HG02970 (cell line): ENCODE measurements around the gene KCTD16.

Experiments
- ATAC-seq: cut with Tn5 transposase; IDR thresholded peaks from one replicate; pipeline ENCODE4 v1.9.1; 2021; ENCODE audit warnings: mild to moderate bottlenecking, moderate library complexity, moderate number of reproducible peaks; ENCODE audit not compliant: unreplicated experiment, low FRiP score

KCTD16 gene

DNA sequence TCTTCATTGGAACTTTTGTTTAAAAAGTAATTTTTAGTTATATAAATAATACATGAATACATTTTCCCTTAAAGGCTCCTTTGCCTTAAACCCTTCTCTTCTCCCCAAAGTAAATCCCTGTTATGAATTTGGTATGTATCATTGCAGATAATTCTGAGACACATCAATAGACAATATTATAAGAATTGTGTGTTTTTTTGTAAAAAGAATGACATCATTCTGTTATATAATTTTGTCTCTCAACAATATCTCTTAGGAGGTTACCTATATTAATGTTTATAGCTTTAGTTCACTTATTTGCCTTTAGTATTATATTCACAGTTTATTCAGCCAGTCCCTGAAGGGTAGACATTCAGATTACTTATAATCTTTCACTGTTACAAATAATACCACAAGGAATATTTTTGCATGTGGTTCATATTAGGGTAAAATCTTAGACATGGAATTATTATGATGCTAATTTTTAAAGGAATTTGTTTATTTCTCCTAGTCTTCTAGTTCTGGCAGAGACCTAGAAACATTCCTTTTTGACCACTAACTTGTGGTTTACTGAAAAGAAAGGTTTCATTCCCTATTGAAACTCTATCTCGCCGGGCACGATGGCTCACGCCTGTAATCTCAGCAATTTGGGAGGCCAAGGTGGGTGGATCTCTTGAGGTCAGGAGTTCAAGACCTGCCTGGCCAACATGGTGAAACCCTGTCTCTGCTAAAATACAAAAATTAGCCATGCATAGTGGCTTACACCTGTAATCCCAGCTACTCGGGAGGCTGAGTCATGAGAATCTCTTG, 105.6 kb downstream of the KCTD16 start:
- ATAC-seq: no peak

DNA sequence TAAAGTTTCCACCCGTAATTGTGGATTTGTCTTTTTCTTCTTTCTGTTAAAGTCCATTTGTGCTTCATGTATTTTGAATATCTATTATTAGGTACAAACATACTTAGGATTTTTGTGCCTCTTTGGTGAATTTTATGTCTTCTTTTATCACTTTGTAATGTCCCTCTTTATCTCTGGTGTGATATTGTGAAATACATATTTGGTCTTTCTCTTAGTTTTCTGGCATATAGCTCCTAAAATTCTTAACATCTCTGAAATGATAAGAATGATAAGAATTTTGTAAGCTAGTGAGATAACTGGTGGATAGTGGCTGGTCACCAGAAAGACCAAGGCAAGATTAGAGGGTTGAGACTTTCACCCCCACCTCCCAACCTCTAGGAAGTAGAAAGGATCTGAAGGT, 111.1 kb downstream of the KCTD16 start:
- no peak for ATAC-seq

DNA sequence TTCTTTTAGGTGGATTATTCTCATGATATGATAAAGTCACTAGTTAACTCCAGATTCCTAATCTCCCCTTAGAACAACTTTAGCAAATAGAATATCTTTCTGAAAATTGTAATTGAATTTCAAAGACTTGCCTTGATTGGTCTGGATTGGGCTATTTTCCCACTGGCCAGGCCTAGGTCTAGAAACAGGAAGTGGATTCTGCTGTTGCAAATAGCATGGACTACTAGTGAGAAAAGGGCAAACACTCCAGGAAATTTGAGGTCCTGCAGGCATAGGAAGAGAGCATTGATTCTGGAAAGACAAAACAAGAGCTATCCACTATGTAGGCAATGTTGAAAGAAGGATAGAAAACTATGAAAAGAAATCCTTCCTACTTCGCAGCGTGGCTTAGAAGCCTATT, 113.4 kb downstream of the KCTD16 start:
- ATAC-seq: no peak

DNA sequence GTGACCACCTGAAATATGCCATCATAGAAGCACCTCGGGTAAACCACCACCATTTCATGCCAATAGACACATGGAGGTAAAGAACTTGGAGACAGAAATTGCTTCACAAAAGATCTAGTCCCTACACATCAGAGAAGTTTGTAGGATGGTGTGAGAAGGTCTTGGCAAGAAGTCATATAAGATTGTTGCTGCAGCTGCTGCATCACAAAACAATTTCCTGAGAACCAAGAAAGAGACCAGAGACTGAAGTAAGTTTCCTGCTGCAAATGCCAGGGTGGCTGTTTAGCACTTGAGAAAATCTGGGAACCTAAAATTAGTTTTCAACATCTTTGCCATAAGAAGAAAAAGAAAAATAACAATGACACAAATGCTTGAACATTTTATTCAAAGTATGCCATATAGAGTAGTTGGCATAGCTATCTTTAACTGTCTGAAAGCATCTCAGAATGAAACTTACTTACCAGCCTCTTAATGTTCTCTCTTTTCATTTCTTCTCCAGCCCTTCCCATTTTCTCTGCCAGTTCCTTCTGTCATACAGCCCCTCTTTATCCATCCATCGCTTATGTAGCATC, 114.3 kb downstream of the KCTD16 start:
- ATAC-seq: no peak

DNA sequence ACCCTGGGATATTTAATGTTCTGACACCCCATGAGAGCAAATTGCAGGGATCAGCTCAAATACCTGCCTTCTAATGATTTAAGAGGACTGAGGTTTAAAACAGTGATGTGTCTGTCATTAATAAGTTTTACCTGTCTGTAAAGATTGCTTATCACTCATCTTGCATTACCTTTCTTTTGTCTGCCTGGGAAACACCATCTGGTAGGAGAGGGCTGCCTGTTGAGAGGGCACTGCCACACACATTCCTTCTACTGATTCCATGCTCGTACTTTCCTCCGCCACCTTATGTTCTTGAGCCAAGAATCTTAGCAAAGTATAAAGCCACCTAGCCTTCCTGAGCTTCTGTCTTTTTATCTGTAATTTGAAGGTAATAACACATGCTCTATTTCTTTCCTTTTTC, 118.6 kb downstream of the KCTD16 start:
- ATAC-seq: no peak

DNA sequence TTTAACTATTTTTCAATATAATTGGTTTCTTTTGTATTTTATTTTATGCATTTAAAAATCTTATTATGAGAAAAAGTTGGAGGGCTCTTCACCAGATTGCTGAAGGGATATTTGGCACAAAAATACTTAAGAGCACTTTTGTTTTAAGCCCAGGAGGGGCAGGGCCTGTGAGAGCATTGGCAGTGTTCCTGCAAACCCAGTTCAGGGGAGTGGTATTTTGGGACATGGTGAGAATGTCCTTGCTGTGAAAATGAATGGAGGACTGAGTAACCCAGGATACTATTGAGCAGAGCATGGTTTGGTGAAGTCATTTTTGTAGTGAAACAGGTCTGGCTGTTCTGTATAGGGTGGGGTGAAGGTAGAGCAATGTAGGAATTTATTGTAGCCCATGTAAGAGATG, 121.4 kb downstream of the KCTD16 start:
- ATAC-seq: no peak

DNA sequence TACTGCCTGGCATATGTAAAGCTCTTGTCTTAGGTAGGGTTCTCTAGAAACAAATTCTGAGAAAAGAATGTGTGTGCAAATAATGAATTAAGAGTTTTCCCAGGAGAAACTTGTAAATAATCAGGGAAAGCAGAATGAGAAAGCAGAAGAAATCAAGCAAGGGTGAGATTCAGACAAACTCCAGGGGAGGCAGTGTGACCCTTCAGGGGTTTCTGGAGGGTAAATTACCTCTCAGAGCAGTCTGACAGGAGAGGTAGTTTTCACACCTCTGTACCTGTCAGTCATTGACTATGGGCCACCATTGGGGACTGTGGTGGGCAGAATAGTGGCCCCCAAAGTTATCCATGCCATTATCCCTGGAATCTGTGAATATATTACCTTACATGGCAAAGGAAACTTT, 124.6 kb downstream of the KCTD16 start:
- ATAC-seq: no peak

DNA sequence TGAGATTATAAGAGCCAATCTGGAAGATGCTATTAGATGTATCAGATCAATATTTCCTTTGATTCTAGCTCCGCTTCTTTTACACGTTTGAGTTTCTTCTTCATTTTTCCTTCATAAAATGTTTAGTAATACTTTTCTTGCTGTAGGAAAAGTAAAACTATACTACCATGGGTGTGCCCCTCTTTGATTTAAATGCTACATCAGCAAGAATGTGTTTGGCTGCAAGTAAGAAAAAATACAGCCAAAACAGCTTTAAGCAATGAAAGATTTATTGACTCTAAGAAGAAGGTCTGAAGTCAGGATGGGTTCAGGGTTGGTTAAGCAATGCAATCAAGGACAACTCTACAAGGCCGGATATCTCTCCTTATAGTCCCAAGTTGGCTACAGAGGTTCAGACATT, 126.4 kb downstream of the KCTD16 start:
- no peak for ATAC-seq

DNA sequence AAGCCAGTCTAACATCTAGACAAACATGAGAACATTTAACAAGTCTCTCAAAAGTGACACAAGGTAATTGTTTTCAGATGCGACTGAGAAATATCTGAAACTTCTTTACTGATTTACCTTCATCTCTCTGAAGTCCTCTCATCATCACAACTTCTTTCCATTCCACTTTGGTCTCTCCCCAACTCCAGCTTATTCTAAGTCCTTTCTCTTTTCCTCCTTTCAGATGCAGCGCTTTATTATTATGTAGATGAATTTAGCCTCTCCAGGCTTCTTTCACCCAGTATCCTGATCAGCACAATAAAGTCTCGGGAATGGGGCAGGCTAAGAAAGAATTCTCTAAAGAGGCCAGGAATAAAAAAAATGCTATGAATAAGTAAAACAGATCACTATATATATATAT, 128.0 kb downstream of the KCTD16 start:
- ATAC-seq: no peak

DNA sequence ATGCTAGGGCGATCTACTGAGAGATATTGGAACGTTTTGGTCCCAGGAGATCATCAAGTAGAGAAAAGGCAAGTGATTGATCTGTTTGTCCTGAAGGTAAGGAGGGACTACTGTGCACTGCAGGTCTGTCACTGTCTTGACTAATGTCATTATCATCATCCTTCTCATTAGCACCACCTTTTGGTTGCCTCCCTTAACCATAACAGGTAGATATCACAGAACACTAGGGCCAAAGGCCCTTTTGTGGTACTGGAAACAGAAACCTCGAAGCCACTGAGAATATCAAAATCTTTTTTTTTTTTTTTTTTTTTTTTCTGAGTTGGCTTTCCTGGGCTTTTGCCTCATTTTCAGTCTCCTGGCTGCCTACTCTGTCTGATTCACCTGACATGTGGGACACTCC, 134.0 kb downstream of the KCTD16 start:
- no peak for ATAC-seq

DNA sequence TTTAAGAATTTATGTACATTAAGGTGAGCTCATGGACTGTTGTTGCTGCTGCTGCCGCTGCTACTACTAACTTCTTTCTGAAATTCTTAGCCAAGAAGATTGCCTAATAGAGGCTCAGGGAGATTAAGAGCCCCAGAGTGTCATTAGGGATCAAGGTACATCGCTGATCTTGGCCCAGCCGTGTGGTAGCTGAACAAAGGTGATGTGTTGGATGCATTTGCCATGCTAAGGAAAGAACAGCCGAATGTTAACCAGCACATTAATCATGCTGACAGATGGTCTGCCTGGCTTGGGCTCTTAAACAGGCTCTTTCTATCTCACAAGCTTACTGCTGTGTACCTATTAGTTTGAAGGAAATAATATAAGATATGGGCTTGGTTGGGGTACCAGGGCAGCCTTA, 137.1 kb downstream of the KCTD16 start:
- ATAC-seq: no peak

DNA sequence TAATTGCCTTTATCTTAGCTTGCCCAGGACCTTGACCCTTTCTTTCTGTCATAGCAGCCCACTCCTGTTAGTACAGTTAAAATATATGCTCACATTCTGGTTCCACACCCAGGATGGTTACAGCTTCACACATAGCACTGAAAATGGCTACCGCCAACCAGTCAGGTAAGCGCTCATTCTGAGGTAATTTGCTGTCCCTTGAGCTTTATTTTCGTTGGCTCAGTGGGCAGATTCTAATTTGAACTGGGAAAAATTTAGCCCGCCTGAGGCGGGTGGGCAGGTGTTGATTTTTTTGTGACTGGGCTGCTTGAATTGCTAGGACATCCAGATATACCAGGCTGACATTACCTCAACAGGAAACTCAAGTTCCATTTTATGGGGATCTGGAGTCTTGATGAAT, 137.5 kb downstream of the KCTD16 start:
- no peak for ATAC-seq

DNA sequence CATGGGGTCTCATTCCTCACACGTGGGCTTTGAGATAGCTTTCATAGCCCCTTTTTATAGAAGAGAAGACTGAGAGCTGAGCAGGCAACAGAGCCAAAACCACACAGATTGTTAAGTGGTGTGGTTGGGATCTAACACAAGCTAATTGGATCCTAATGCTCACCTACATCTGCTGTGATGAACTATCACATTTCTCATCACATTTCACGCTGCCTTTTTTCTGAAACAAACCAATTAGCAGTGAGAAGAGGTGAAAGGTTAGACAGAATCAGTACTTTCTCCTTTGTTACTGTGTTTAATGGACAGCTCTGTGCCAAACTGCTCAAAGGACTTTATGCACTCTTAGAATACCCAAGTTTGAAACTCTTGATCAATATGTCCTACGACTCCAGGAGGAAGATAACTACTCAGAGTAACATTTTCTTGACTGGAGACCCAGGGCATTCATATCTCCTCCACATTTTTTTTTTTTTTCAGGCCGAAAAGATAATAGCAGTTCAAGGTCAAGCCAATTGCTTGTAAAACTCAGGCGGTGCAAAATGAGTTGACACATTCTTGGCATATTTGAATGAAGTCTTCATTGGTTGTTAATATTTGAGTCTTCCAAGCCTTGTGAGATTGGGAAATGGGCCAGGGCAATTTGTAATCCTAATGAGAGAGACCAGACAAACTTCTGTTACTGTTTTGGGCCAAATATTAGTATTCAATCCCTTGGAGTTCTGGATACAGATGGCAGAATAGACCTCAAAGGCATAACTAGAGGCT, 138.4 kb downstream of the KCTD16 start:
- ATAC-seq: no peak

DNA sequence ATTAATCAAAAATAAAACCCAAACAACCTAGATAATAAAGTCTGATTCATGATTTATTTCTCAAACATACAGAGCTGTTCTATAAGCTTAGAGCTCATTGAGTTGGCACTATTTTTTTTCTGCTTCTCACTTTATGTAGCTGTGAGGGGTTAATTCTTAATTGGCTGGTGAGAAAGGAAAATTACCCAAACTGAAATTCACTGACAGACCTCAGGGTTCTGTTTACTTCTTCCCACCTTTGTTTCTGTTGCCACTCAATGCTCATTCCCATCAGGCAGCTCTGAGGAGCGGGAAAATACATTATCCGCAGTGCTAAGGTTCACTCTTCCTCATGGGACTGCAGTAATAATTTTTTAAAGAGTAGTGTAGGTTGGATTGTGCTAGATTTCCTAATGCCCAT, 139.9 kb downstream of the KCTD16 start:
- no peak for ATAC-seq

DNA sequence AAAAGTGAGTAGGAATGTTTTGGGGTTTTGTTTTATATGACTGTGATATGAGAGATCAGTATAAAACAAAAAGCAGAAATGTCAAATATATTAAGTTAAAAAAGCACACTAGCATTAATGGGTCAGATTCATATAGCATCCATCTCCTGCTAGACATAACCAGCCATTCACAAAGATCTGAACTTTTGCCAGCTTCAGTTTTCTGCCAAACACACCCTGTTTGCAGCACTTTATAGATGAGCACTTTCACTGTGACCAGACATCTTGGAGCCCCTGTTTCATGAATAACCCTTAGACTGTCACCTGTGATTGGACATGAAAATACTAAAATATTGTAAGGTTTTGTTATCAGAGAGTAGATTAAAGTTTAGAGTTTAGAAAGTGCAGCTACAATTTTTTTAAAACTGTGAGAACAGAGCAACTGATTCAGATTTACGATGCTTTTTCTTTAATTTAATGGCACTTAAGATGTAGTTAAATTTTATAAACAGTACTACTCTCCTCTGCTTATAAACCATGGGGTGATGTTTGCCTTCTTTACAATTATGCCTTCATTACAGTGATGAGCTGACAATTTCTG, 142.6 kb downstream of the KCTD16 start:
- no peak for ATAC-seq

DNA sequence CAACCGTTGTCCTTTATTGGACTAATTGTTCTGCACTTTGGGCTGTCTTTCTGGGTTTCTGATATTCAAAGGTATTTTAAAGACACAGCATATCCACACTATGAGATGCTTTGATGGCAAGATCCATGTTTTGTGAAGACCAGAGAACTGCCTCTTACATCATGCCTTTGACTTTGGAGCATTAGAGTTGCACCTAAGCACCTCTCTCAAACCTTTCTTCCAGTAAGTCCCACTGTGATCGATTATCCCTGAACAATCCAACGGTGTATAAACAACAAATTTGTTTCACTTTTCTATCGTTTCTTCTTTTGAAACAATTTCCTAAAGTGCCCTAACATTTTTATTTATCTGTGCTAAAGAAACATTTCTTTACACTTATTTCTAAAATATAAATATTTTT, 144.4 kb downstream of the KCTD16 start:
- ATAC-seq: no peak

DNA sequence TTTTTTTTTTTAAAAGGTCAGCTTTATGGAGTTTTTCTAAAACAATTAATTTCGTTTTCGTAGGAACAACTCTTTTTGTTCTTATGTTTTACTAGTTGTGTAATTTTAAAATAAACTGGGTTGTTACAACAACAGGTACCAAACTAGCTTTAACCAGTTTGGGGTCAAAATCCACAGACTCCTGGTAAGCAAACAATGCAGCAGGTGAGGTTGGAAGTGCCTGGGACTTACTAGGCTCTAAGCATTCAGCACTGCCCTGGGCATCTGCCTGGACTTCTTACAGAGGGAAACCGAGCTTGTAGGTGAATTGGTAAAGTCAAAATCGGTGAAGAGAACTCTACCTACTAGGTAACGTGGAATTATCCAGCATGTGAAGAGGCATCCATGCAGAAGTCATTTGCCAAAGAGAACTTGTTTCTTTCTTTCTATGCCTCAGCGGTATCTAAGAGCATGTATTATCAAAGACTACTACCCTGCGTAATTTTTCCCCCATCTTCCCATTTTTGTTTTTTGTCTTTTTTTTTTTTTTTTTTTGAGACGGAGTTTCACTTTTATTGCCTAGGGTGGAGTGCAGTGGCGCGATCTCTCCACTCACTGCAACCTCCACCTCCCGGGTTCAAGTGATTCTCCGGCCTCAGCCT, 145.4 kb downstream of the KCTD16 start:
- ATAC-seq: no peak

DNA sequence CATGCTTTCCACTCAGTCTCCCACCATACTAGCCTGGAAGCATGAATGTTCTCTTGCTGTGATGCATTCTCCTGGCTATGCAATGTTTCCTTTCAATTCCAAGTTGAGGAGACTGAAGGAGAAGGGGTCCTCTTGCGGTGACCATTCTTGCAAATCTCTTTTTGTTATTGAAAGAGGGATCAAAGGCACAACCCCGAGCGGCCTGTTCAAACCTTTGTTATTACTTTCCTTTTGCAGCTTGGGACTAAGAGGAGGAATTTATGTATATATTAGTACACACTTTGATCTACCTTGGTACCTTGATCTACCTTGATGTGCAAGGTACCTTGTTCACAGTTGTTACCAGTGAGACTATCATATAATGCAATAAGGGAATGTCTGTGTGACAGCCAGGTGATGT, 147.3 kb downstream of the KCTD16 start:
- no peak for ATAC-seq

DNA sequence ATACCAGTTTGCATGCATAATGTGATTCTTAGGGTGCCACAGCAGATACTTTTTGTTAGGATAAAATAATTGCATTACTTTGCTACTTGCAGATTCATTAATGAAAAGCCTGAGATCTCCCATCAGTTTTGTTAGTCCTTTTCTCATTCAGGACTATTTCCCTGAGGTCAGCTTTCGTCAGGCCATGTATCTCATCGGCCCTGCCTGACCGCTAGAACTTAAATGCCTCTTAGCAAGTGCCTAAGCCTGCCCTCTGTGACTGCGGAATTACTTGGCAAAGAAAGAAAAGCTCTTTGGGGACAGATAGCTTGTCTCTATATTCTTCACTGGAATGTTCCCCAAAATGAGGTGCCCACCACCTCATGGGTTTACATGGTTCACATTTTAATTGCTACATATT, 147.8 kb downstream of the KCTD16 start:
- ATAC-seq: no peak

DNA sequence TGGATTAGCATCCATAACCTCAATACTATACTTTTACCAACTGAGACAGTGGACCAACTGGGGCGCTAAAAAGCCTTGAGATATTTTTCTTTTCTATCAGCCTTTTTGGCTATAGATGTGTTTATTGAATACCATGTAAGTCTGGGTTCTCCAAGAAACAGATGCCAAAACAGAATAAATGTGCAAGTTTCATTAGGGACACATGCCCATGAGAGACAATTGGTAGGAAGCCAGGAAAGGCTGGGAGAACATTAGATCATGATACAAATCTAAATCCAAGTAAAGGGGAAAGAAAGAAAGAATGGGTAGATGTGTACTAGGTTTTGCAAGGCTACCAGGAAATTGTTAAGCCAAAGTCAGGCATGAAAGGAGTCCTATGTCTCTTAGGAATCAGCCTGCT, 152.5 kb downstream of the KCTD16 start:
- ATAC-seq: no peak

DNA sequence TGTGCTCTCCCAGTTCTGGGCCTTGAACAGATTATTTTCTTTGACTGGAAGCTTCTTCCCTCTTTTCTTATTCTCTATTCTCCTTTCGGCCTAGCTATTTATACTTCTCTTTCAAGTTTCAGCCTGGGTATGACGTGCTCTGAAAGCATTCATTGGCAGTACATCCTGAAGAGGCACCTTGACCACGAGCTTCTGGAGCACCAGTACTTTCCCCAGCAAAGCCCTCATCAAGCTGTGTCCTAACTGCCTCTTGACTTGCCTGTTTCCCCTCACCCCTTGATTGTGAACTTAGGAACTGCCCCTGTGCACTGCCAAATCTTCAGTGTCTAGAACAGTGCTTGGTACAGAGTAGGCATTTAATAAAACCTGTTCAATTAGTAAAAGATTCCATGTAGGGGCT, 154.9 kb downstream of the KCTD16 start:
- no peak for ATAC-seq
